K562 (cell line): ENCODE results near the gene TAOK2.

Experiments used
- BRCA1 ChIP-seq, 2 experiments: fragments of 450-650 bp in 1 of 2; sonication (generic) in 1 of 2; formaldehyde crosslinking in 1 of 2; IDR thresholded peaks; 2 replicates each; pipeline versions ENCODE4 v1.5.0 to v1.6.1; 2017 to 2020; ENCODE audit warnings: mild to moderate bottlenecking in 1 of 2, missing genetic modification reagents in 1 of 2
- L3MBTL2 ChIP-seq: fragments of 450-650 bp; IDR thresholded peaks from 2 replicates; pipeline ENCODE4 v1.6.1; 2016; ENCODE audit warnings: mild to moderate bottlenecking, moderate library complexity
- MYC ChIP-seq, 2 experiments: fragments of 250-450 bp in 1 of 2; sonication (Bioruptor Pico) in 1 of 2; IDR thresholded peaks; 2 replicates each; pipeline versions ENCODE4 v1.5.1 to v1.6.1; 2012 to 2021; ENCODE audit warnings: low read depth in 2 of 2, borderline replicate concordance in 1 of 2, improper control_type of control experiment in 1 of 2, low read length in 1 of 2, mild to moderate bottlenecking in 1 of 2, moderate library complexity in 1 of 2
- POLR2A ChIP-seq: fragments of 450-650 bp; conservative IDR thresholded peaks from 2 replicates; pipeline ENCODE4 v1.6.1; 2016
- PURB ChIP-seq: sonication (generic); formaldehyde crosslinking; IDR thresholded peaks from 2 replicates; pipeline ENCODE4 v1.9.0; 2021; ENCODE audit warnings: low read depth, mild to moderate bottlenecking, missing genetic modification reagents
- YY1 ChIP-seq, 3 experiments: IDR thresholded peaks; 2 replicates each; pipeline ENCODE4 v1.6.1; 2011; ENCODE audit warnings: low read length in 2 of 3, mild to moderate bottlenecking in 2 of 3, moderate library complexity in 2 of 3, borderline replicate concordance in 1 of 3, control low read depth in 1 of 3, low read depth in 1 of 3; ENCODE audit not compliant: insufficient read depth in 3 of 3, insufficient replicate concordance in 2 of 3, control insufficient read depth in 1 of 3, insufficient read length in 1 of 3; ENCODE audit errors: extremely low read depth in 1 of 3
- ZNF785 ChIP-seq: fragments of 250-450 bp; sonication (Bioruptor Pico); IDR thresholded peaks from 2 replicates; pipeline ENCODE4 v1.4.0; 2020; ENCODE audit warnings: mild to moderate bottlenecking
- TF ChIP-seq, protein P1 (sequence below): sonication (generic); formaldehyde crosslinking; IDR thresholded peaks from 2 replicates; pipeline ENCODE4 v1.9.0; 2022; ENCODE audit warnings: mild to moderate bottlenecking, missing genetic modification reagents
- TF ChIP-seq, protein P2 (sequence below): sonication (generic); formaldehyde crosslinking; IDR thresholded peaks from 2 replicates; pipeline ENCODE4 v1.5.0; 2020; ENCODE audit warnings: missing genetic modification reagents
- TF ChIP-seq, protein P3 (sequence below), 3 experiments: IDR thresholded peaks in 2 of 3; conservative IDR thresholded peaks in 1 of 3; 2 replicates each; pipeline ENCODE4 v1.5.1; 2011 to 2012; ENCODE audit warnings: low read length in 3 of 3, mild to moderate bottlenecking in 3 of 3, control low read depth in 2 of 3, improper control_type of control experiment in 1 of 3, inconsistent platforms in 1 of 3, low read depth in 1 of 3, mixed read lengths in 1 of 3, moderate library complexity in 1 of 3; ENCODE audit not compliant: insufficient read depth in 2 of 3
- TF ChIP-seq, protein P4 (sequence below), 2 experiments: fragments of 450-650 bp; IDR thresholded peaks; 2 replicates each; pipeline ENCODE4 v1.6.1; 2018; ENCODE audit warnings: mild to moderate bottlenecking in 2 of 2, low read depth in 1 of 2; ENCODE audit not compliant: partially characterized antibody in 2 of 2
- TF ChIP-seq, protein P5 (sequence below): fragments of 250-450 bp; sonication (Bioruptor Pico); IDR thresholded peaks from 2 replicates; pipeline ENCODE4 v1.5.0; 2020; ENCODE audit warnings: mild to moderate bottlenecking, borderline replicate concordance
- TF ChIP-seq, protein P6 (sequence below): fragments of 250-450 bp; sonication (Bioruptor Pico); IDR thresholded peaks from 2 replicates; pipeline ENCODE4 v1.4.0; 2020; ENCODE audit warnings: mild to moderate bottlenecking
- TF ChIP-seq, protein P7 (sequence below): fragments of 450-650 bp; formaldehyde crosslinking; IDR thresholded peaks from 2 replicates; pipeline ENCODE4 v1.4.0; 2020; ENCODE audit warnings: mild to moderate bottlenecking, moderate library complexity

DNA sequence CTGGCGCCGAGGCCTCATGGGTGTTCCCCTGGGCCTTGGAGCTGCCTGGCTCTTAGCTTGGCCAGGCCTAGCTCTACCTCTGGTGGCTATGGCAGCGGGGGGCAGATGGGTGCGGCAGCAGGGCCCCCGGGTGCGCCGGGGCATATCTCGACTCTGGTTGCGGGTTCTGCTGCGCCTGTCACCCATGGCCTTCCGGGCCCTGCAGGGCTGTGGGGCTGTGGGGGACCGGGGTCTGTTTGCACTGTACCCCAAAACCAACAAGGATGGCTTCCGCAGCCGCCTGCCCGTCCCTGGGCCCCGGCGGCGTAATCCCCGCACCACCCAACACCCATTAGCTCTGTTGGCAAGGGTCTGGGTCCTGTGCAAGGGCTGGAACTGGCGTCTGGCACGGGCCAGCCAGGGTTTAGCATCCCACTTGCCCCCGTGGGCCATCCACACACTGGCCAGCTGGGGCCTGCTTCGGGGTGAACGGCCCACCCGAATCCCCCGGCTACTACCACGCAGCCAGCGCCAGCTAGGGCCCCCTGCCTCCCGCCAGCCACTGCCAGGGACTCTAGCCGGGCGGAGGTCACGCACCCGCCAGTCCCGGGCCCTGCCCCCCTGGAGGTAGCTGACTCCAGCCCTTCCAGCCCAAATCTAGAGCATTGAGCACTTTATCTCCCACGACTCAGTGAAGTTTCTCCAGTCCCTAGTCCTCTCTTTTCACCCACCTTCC, 13.9 kb downstream of the TAOK2 start:
- TF ChIP-seq, protein P1, sequence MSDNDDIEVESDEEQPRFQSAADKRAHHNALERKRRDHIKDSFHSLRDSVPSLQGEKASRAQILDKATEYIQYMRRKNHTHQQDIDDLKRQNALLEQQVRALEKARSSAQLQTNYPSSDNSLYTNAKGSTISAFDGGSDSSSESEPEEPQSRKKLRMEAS, result no peak
- TF ChIP-seq, protein P2, sequence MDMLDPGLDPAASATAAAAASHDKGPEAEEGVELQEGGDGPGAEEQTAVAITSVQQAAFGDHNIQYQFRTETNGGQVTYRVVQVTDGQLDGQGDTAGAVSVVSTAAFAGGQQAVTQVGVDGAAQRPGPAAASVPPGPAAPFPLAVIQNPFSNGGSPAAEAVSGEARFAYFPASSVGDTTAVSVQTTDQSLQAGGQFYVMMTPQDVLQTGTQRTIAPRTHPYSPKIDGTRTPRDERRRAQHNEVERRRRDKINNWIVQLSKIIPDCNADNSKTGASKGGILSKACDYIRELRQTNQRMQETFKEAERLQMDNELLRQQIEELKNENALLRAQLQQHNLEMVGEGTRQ (CRISPR knock-in tag), result no peak
- TF ChIP-seq MYC (IDR thresholded peaks at IDR 0.05; ENCODE audit: low read depth, low read length), result no peak
- TF ChIP-seq MYC (CRISPR knock-in tag; IDR thresholded peaks at IDR 0.05; ENCODE audit: borderline replicate concordance, low read depth), result no peak
- no peak for TF ChIP-seq BRCA1 (IDR thresholded peaks at IDR 0.05)
- TF ChIP-seq BRCA1 (CRISPR knock-in tag; IDR thresholded peaks at IDR 0.05), result no peak
- TF ChIP-seq, protein P3, sequence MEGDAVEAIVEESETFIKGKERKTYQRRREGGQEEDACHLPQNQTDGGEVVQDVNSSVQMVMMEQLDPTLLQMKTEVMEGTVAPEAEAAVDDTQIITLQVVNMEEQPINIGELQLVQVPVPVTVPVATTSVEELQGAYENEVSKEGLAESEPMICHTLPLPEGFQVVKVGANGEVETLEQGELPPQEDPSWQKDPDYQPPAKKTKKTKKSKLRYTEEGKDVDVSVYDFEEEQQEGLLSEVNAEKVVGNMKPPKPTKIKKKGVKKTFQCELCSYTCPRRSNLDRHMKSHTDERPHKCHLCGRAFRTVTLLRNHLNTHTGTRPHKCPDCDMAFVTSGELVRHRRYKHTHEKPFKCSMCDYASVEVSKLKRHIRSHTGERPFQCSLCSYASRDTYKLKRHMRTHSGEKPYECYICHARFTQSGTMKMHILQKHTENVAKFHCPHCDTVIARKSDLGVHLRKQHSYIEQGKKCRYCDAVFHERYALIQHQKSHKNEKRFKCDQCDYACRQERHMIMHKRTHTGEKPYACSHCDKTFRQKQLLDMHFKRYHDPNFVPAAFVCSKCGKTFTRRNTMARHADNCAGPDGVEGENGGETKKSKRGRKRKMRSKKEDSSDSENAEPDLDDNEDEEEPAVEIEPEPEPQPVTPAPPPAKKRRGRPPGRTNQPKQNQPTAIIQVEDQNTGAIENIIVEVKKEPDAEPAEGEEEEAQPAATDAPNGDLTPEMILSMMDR (IDR thresholded peaks at IDR 0.05 in 2 of 3, conservative IDR thresholded peaks at IDR 0.05 in 1 of 3; ENCODE audit: insufficient read depth in 2 of 3, low read depth in 1 of 3, low read length in 3 of 3), result no peak
- TF ChIP-seq, protein P4, sequence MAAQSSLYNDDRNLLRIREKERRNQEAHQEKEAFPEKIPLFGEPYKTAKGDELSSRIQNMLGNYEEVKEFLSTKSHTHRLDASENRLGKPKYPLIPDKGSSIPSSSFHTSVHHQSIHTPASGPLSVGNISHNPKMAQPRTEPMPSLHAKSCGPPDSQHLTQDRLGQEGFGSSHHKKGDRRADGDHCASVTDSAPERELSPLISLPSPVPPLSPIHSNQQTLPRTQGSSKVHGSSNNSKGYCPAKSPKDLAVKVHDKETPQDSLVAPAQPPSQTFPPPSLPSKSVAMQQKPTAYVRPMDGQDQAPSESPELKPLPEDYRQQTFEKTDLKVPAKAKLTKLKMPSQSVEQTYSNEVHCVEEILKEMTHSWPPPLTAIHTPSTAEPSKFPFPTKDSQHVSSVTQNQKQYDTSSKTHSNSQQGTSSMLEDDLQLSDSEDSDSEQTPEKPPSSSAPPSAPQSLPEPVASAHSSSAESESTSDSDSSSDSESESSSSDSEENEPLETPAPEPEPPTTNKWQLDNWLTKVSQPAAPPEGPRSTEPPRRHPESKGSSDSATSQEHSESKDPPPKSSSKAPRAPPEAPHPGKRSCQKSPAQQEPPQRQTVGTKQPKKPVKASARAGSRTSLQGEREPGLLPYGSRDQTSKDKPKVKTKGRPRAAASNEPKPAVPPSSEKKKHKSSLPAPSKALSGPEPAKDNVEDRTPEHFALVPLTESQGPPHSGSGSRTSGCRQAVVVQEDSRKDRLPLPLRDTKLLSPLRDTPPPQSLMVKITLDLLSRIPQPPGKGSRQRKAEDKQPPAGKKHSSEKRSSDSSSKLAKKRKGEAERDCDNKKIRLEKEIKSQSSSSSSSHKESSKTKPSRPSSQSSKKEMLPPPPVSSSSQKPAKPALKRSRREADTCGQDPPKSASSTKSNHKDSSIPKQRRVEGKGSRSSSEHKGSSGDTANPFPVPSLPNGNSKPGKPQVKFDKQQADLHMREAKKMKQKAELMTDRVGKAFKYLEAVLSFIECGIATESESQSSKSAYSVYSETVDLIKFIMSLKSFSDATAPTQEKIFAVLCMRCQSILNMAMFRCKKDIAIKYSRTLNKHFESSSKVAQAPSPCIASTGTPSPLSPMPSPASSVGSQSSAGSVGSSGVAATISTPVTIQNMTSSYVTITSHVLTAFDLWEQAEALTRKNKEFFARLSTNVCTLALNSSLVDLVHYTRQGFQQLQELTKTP (IDR thresholded peaks at IDR 0.05; ENCODE audit: low read depth in 1 of 2, partially characterized antibody in 2 of 2), result no peak
- no peak for TF ChIP-seq YY1 (IDR thresholded peaks at IDR 0.05; ENCODE audit: borderline replicate concordance in 1 of 3, control insufficient read depth in 1 of 3, extremely low read depth in 1 of 3, insufficient read depth in 3 of 3, insufficient read length in 1 of 3, insufficient replicate concordance in 2 of 3, low read depth in 1 of 3, low read length in 2 of 3)
- TF ChIP-seq PURB (CRISPR knock-in tag), result no peak
- no peak for TF ChIP-seq POLR2A
- no peak for TF ChIP-seq ZNF785 (CRISPR knock-in tag)
- TF ChIP-seq L3MBTL2, result no peak
- TF ChIP-seq, protein P5, sequence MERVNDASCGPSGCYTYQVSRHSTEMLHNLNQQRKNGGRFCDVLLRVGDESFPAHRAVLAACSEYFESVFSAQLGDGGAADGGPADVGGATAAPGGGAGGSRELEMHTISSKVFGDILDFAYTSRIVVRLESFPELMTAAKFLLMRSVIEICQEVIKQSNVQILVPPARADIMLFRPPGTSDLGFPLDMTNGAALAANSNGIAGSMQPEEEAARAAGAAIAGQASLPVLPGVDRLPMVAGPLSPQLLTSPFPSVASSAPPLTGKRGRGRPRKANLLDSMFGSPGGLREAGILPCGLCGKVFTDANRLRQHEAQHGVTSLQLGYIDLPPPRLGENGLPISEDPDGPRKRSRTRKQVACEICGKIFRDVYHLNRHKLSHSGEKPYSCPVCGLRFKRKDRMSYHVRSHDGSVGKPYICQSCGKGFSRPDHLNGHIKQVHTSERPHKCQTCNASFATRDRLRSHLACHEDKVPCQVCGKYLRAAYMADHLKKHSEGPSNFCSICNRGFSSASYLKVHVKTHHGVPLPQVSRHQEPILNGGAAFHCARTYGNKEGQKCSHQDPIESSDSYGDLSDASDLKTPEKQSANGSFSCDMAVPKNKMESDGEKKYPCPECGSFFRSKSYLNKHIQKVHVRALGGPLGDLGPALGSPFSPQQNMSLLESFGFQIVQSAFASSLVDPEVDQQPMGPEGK, result no peak
- TF ChIP-seq, protein P6, sequence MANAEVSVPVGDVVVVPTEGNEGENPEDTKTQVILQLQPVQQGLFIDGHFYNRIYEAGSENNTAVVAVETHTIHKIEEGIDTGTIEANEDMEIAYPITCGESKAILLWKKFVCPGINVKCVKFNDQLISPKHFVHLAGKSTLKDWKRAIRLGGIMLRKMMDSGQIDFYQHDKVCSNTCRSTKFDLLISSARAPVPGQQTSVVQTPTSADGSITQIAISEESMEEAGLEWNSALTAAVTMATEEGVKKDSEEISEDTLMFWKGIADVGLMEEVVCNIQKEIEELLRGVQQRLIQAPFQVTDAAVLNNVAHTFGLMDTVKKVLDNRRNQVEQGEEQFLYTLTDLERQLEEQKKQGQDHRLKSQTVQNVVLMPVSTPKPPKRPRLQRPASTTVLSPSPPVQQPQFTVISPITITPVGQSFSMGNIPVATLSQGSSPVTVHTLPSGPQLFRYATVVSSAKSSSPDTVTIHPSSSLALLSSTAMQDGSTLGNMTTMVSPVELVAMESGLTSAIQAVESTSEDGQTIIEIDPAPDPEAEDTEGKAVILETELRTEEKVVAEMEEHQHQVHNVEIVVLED (CRISPR knock-in tag), result no peak
- TF ChIP-seq, protein P7, sequence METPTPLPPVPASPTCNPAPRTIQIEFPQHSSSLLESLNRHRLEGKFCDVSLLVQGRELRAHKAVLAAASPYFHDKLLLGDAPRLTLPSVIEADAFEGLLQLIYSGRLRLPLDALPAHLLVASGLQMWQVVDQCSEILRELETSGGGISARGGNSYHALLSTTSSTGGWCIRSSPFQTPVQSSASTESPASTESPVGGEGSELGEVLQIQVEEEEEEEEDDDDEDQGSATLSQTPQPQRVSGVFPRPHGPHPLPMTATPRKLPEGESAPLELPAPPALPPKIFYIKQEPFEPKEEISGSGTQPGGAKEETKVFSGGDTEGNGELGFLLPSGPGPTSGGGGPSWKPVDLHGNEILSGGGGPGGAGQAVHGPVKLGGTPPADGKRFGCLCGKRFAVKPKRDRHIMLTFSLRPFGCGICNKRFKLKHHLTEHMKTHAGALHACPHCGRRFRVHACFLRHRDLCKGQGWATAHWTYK (CRISPR knock-in tag), result no peak
